SK-N-MC (cell line): ENCODE measurements around the gene PHF23.
A peak's percentile ranks its signal among the peaks of the same experiment; 100 is the strongest.
"Not testable (repeated sequence)": the region's sequence is repeated elsewhere in the genome, so short reads cannot be mapped to it uniquely, and the experiment has no call there.

Source experiments
- DNase-seq: peaks from one replicate; pipeline ENCODE4 v3.0.0-alpha.2; 2011; ENCODE audit warnings: low read depth, low spot score
- H3K27ac ChIP-seq: fragments of 200-600 bp; sonication (generic); 2 replicates; pipeline ENCODE4 v1.5.1; 2016; ENCODE audit warnings: mixed run types
- H3K36me3 ChIP-seq: fragments of 200-600 bp; sonication (generic); 2 replicates; pipeline ENCODE4 v1.6.1; 2017; ENCODE audit warnings: antibody characterized with exemption, low read length, mixed read lengths; ENCODE audit not compliant: insufficient read depth
- H3K4me3 ChIP-seq: fragments of 200-600 bp; sonication (generic); 2 replicates; pipeline ENCODE4 v1.5.1; 2016
- H3K9ac ChIP-seq: fragments of 200-600 bp; sonication (generic); 2 replicates; pipeline ENCODE4 v1.8.0; 2017; ENCODE audit warnings: mixed run types, mixed read lengths; ENCODE audit not compliant: insufficient read length
- H3K9me3 ChIP-seq: fragments of 200-600 bp; sonication (generic); 2 replicates; pipeline ENCODE4 v1.6.1; 2017; ENCODE audit warnings: low read depth, mild to moderate bottlenecking, antibody characterized with exemption, low read length, moderate library complexity, mixed read lengths
- EZH2 ChIP-seq: fragments of 200-600 bp; sonication (generic); IDR thresholded peaks from one replicate; pipeline ENCODE4 v1.6.1; 2017; ENCODE audit warnings: antibody characterized with exemption
- FOXP2 ChIP-seq: optimal IDR thresholded peaks from 2 replicates; pipeline ENCODE3; 2011; ENCODE audit warnings: mild to moderate bottlenecking, moderate library complexity; ENCODE audit not compliant: insufficient read depth; ENCODE audit errors: extremely low read length, control extremely low read depth
- POLR2AphosphoS5 ChIP-seq: IDR thresholded peaks from 2 replicates; pipeline ENCODE4 v1.6.1; 2012; ENCODE audit warnings: mild to moderate bottlenecking, low read depth, low read length, borderline replicate concordance

Gene PHF23

DNA sequence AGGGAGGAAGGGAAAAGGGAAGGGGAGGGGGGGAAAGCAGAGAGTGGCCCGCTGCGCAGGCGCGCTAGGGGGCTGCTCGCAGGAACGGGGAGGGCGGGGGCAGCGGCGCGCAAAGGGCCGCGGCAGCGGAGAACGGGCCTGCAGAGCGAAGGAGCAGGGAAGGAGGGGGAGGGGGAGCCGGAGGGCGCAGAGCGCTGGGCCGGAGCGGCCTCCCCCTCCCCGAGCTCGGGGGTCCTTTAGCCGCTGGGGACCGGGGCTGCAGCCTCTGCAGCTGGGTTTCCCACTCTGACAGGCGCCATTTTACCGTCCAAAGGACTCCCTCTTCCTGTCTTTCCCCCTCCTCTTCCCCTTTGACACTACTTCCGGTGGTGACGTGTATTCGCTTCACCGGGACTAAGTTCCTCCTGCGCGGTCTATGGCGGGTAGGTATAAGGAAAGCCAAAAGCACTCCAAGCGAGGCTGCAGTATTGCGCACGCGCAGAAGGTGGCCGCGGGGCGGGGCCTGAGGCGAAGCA is 12.5 kb upstream of the PHF23 start, which contains the start of gene CTDNEP1:
Gene CTDNEP1, minus strand, starts transcription at position 74 of the 515 bp plus-strand sequence. CDS start 438 bp downstream, outside the sequence.
- Histone ChIP-seq H3K9ac (peak within 1 kb of the TSS; percentile 96), H3K9me3 (no peaks in the 10 kb centered on the region), H3K36me3 (peaks cover 20% of the 10 kb centered on the region), H3K4me3 (peak within 1 kb of the TSS; percentile 91), H3K27ac (peak within 1 kb of the TSS; percentile 93)
- peak; percentile 94 for DNase-seq
- no peak for TF ChIP-seq FOXP2
- TF ChIP-seq POLR2AphosphoS5: no peak
- TF ChIP-seq EZH2: no peak

DNA sequence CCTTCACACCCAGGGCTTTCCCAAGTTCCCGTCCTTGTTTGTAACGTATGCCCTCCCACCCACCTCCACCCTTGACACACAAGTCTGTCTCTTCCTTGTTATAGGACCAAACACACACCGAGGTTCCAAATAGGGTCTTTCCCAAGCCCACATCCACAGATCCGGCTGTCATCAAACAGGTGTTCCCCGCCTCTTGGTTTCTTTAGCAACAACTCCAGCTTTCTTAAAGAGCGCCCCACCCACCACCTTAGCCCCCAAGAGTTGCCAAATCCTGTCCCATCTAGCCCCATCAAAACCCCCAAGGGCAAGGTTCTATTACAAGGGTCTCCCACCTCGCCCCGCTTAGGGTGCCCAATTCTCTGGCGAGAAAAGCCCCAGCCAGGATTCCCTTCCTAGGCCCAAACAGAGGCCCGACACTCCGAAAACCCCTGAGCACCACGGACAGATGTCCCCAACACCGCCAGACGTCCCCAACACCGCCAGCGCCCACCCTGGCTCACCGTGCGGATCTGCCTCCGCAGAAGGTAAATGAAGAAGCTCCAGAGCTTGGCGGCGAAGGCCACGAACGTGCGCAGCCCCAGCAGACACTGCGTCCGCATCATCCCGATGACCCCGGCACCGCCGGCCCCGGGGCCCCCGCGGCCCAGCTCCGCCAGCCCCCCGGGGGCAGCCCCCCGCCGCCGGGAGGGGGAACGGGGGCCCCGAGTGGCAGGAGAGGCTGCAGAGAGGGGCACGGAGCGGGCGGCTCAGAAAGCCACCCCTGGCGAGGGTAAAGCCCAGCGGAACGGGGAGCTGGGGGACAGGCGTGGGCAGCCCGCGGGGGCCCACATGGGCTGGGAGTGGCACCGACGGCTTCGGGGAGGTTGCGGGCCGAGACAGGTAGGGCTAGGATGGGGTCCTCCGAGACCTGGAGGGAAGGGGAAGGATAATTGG is 11.7 kb upstream of the PHF23 start:
- H3K27ac ChIP-seq: peak overlapping the region; percentile 93
- no peaks in the 10 kb centered on the region for H3K9me3 ChIP-seq
- TF ChIP-seq POLR2AphosphoS5: no peak
- no peak for TF ChIP-seq EZH2
- TF ChIP-seq FOXP2: no peak
- peak overlapping the region; percentile 96 for H3K9ac ChIP-seq
- peaks cover 28% of the 10 kb centered on the region for H3K36me3 ChIP-seq
- H3K4me3 ChIP-seq: peak overlapping the region; percentile 91
- DNase-seq: no peak

DNA sequence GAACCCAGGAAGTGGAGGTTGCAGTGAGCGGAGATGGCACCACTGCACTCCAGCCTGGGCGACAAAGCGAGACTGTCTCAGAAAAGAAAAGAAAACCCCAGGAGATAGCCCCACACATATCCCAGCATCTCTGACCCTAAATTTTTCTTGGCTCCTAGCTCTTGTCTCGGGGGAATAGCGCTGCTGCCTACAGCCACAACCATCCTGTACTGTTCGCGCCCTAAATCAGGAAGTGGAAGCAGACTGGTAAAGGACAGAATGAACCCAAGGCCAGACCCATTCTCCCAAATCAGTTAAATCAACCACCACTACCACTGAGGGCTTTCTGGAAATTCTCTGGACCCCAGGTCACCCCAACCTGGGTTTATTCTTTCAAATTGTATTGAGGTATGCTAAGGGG is 10.6 kb upstream of the PHF23 start:
- Histone ChIP-seq H3K4me3 (peak overlapping the region; percentile 91), H3K27ac (no peak overlapping the region), H3K9me3 (no peaks in the 10 kb centered on the region), H3K36me3 (peaks cover 26% of the 10 kb centered on the region), H3K9ac (peak overlapping the region; percentile 96)
- no peak for DNase-seq
- no peak for TF ChIP-seq EZH2
- no peak for TF ChIP-seq POLR2AphosphoS5
- no peak for TF ChIP-seq FOXP2

DNA sequence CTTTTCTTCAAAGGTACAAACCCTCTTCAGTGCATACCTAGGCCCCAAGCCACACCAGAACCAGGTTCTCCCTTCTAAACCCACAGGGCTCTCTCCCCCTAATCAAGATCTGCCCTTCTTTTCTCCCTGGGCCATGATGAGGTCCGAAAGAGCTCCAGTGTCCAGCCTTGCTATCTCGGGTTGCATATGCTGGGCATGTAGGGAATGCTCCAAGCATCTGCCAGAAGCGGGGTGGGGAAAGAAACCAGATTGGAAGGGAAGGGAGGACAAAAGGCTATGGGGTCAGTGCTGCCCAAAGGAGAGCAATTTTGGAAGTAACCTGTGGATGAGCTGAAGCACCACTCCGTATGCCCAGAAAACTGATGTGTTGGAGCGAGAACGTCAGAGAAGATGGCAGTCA is 10.0 kb upstream of the PHF23 start:
- Histone ChIP-seq H3K9me3 (no peaks in the 10 kb centered on the region), H3K4me3 (no peak overlapping the region), H3K9ac (peak overlapping the region; percentile 48), H3K36me3 (peaks cover 26% of the 10 kb centered on the region), H3K27ac (no peak overlapping the region)
- no peak for DNase-seq
- TF ChIP-seq POLR2AphosphoS5 (no peak), FOXP2 (no peak), EZH2 (no peak)

DNA sequence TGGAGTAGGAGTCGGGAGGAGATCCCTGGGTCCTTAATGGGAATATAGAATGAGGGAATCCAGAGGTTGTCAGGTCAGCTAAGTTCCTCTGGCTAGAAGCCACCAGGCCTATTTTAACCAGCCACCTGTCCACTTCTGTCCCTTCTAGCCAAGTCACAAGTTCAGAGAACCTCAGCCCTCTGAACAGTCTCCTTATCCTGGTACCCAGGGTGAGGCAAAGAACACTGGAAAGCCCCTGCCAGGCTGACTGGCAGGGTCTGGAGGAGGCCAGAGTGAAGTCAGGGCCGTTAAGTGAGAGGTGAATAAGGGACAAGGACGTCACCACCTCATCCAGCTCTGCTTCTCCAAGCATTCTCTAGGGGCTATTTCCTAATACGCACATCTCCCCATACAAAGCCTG is 9.5 kb upstream of the PHF23 start:
- TF ChIP-seq POLR2AphosphoS5 (no peak), FOXP2 (no peak), EZH2 (no peak)
- no peak overlapping the region for H3K4me3 ChIP-seq
- H3K27ac ChIP-seq: no peak overlapping the region
- peaks cover 27% of the 10 kb centered on the region for H3K36me3 ChIP-seq
- DNase-seq: no peak
- peak overlapping the region; percentile 48 for H3K9ac ChIP-seq
- H3K9me3 ChIP-seq: no peaks in the 10 kb centered on the region

DNA sequence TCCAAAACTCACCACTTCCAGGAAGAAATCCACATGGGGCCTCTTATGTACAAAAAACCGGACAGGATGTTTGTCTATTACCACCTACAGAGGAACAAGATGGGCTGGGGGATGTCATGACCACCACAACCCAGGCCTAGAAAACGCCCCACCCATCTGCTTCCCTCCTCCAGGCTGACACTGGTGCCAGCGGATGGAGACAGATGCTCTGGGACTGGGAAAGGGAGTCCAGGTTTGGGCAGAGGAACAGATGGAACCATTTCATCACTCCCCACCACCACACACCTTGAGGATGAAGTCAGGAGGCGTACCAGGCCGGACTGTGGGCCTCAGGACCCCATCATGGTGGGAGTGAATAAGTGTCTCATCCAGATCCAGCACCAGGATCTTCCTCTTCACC is 7.5 kb upstream of the PHF23 start:
- no peak overlapping the region for H3K9ac ChIP-seq
- H3K9me3 ChIP-seq: no peaks in the 10 kb centered on the region
- H3K4me3 ChIP-seq: no peak overlapping the region
- no peak for TF ChIP-seq FOXP2
- no peak for TF ChIP-seq EZH2
- TF ChIP-seq POLR2AphosphoS5: no peak
- H3K36me3 ChIP-seq: peaks cover 28% of the 10 kb centered on the region
- DNase-seq: no peak
- no peak overlapping the region for H3K27ac ChIP-seq

DNA sequence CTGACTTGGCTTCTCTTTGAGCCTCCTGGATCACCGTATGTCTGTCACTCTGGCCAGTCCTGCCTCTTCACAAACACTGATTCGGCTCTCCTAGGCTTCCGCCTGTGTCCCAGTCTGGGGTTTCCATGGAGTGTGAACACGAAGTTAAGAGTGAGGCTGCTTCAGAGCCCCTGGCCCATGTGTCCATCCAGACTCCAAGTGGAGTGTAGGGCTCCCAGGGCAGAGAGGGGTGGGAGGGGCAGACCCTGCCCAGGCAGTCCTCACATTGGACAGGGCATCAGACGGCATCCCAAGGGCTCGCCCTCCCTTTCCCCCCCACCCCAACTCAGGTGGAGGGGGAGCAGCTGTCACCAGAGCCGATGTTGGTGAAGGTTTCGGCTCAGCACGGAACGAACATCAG is 4.6 kb upstream of the PHF23 start:
- DNase-seq, H3K4me3 ChIP-seq, H3K9ac ChIP-seq, H3K27ac ChIP-seq, H3K9me3 ChIP-seq: not testable (repeated sequence)
- peaks cover 41% of the 10 kb centered on the region for H3K36me3 ChIP-seq

DNA sequence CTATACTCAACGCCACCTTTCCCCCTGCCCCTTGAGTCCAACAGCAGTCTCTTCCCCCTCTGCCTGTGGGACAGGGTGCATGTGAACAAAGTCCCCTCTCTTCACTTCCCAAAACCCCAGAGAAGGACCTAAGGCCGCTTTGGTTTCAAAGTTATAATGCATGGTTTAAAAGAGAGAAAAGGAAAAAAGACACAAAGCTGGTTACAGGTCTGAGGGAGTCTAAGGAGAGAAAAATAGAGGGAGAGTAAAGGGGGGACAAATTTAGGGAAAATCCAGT is 4.1 kb upstream of the PHF23 start:
- Histone ChIP-seq H3K4me3 (peak overlapping the region; percentile 83), H3K36me3 (peaks cover 41% of the 10 kb centered on the region), H3K9me3 (no peaks in the 10 kb centered on the region), H3K27ac (peak overlapping the region; percentile 73), H3K9ac (peak overlapping the region; percentile 96)
- no peak for DNase-seq
- no peak for TF ChIP-seq EZH2
- TF ChIP-seq POLR2AphosphoS5: no peak
- TF ChIP-seq FOXP2: no peak
